Keratinocyte (primary cell): ENCODE measurements around the gene PLEKHN1.

ENCODE experiments used
- EZH2 ChIP-seq: IDR thresholded peaks from one replicate; pipeline ENCODE4 v1.6.1; 2012; ENCODE audit warnings: inconsistent platforms, mild to moderate bottlenecking, low read length, moderate library complexity
- TF ChIP-seq, protein P1 (sequence below), 3 experiments: IDR thresholded peaks in 1 of 3; conservative IDR thresholded peaks in 1 of 3; optimal IDR thresholded peaks in 1 of 3; 2 replicates in 2 of 3; 3 replicates in 1 of 3; pipeline versions ENCODE3 to v1.5.1; 2011; ENCODE audit warnings: low read length in 3 of 3, mild to moderate bottlenecking in 3 of 3, moderate library complexity in 2 of 3, control low read depth in 1 of 3, inconsistent platforms in 1 of 3; ENCODE audit not compliant: insufficient read depth in 2 of 3; ENCODE audit errors: extremely low read depth in 1 of 3

DNA sequence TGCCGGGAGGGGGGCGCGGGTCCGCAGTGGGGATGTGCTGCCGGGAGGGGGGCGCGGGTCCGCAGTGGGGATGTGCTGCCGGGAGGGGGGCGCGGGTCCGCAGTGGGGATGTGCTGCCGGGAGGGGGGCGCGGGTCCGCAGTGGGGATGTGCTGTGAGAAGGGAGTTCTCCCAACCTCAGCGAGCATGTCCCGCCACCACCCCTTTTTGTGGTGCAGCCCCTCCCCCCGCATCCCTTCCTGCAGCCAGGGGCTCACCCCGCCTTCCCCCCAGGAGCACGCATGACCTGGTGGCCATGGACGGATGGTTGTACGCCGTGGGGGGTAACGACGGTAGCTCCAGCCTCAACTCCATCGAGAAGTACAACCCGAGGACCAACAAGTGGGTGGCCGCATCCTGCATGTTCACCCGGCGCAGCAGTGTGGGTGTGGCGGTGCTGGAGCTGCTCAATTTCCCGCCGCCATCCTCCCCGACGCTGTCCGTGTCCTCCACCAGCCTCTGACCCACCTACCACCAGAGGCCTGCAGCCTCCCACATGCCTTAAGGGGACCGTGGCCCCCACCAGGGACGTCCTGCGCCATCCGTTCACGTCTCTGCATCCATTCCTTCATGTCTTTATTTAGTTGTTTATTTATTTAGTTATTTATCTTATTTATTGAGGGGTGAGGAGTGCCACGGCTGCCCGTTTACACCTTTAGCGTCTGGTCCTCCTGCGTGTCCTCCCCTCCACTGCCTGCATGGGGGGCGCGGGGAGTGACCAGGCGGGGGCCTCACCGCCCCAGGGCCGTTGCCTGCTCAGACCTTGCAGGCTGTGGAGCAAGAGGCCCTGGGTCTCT, 1.4 kb upstream of the PLEKHN1 start:
- TF ChIP-seq, protein P1, sequence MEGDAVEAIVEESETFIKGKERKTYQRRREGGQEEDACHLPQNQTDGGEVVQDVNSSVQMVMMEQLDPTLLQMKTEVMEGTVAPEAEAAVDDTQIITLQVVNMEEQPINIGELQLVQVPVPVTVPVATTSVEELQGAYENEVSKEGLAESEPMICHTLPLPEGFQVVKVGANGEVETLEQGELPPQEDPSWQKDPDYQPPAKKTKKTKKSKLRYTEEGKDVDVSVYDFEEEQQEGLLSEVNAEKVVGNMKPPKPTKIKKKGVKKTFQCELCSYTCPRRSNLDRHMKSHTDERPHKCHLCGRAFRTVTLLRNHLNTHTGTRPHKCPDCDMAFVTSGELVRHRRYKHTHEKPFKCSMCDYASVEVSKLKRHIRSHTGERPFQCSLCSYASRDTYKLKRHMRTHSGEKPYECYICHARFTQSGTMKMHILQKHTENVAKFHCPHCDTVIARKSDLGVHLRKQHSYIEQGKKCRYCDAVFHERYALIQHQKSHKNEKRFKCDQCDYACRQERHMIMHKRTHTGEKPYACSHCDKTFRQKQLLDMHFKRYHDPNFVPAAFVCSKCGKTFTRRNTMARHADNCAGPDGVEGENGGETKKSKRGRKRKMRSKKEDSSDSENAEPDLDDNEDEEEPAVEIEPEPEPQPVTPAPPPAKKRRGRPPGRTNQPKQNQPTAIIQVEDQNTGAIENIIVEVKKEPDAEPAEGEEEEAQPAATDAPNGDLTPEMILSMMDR (optimal IDR thresholded peaks at IDR 0.05 in 1 of 3, IDR thresholded peaks at IDR 0.05 in 1 of 3, conservative IDR thresholded peaks at IDR 0.05 in 1 of 3; ENCODE audit: extremely low read depth in 1 of 3, insufficient read depth in 2 of 3, low read length in 3 of 3), result no peak
- TF ChIP-seq EZH2, result no peak
